GM18858 (cell line): ENCODE results near the gene CRKL.
"Not testable (repeated sequence)": the region's sequence is repeated elsewhere in the genome, so short reads cannot be mapped to it uniquely, and the experiment has no call there.

Experiments used
- ATAC-seq: cut with Tn5 transposase; IDR thresholded peaks from one replicate; pipeline ENCODE4 v1.9.1; 2021; ENCODE audit not compliant: unreplicated experiment

CRKL gene

DNA sequence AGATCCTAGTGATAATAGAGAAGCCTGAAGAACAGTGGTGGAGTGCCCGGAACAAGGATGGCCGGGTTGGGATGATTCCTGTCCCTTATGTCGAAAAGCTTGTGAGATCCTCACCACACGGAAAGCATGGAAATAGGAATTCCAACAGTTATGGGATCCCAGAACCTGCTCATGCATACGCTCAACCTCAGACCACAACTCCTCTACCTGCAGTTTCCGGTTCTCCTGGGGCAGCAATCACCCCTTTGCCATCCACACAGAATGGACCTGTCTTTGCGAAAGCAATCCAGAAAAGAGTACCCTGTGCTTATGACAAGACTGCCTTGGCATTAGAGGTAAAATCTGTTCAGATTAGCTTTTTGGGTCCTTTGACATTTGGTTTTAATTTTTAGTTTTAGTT is 16.7 kb downstream of the CRKL start:
- ATAC-seq, result no peak

DNA sequence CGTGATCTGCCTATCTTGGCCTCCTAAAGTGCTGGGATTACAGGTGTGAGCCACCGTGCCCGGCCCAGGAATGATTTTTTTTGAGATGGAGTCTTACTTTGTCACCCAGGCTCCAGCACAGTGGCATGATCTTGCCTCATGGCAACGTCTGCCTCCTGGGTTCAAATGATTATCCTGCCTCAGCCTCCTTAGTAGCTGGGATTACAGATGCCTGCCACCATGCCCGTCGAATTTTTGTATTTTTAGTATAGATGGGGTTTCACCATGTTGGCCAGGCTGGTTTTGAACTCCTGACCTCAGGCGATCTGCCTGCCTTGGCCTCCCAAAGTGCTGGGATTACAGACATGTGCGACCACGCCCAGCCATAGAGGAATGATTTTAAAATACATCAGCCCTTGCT is 17.8 kb downstream of the CRKL start:
- ATAC-seq, result not testable (repeated sequence)

DNA sequence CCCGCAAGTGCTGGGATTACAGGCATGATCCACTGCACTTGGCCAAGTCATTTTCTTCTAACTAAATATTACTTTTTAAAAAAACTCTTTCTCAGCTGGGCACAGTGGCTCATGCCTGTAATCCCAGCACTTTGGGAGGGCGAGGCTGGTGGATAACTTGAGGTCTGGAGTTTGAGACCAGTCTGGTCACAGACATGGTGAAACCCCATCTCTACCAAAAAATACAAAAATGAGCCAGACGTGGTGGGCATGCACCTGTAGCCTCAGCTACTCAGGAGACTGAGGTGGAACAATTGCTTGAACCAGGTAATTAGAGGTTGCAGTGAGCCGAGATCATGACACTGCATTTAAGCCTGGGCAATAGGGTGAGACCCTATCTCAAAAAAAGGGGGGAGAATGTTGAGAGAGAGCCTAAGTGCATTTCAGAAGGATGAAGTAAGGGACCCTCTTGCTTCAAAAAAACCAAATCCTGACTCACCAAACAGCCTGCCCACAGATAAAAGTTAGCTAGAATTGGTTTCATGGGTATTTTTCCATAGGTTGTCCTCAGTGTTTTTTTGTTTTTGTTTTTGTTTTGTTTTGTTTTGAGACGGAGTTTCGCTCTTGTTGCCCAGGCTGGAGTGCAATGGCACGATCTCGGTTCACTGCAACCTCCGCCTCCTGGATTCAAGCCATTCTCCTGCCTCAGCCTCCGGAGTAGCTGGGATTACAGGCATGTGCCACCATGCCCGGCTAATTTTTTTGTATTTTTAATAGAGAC is 18.8 kb downstream of the CRKL start:
- not testable (repeated sequence) for ATAC-seq

DNA sequence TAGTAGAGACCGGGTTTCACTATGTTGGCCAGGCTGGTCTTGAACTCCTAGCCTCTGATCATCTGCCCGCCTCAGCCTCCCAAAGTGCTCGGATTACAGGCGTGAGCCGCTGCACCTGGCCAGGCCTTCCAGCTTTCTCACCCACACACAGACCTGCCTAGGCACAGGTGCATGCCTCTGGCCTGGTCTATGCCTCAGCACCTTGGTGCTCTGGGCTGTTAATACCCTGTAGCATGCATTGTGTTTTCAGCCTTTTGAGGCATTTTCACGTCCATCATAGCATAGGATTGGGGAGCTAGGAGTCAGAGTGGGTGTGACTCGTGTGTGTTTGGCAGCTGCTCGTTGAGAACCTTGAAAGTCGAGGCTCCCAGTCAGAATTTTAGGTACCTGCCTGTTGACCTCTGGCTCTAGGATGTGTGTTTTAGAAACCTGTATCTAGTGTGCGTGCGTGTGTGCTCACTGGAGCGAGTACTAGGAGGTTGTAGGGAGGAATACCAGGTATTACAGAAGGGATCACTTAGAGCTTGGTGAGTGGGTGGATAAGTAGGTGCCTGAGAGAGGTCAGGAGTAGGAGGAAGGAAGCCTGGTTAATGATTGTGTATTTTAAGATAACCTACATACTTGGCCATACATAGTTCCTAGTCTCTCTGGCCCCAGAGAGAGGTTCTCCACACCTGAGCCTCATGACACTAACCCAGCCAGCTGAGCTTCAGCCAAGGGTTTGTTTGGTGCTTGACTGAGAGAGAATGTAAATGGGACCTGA is 20.0 kb downstream of the CRKL start:
- no peak for ATAC-seq

DNA sequence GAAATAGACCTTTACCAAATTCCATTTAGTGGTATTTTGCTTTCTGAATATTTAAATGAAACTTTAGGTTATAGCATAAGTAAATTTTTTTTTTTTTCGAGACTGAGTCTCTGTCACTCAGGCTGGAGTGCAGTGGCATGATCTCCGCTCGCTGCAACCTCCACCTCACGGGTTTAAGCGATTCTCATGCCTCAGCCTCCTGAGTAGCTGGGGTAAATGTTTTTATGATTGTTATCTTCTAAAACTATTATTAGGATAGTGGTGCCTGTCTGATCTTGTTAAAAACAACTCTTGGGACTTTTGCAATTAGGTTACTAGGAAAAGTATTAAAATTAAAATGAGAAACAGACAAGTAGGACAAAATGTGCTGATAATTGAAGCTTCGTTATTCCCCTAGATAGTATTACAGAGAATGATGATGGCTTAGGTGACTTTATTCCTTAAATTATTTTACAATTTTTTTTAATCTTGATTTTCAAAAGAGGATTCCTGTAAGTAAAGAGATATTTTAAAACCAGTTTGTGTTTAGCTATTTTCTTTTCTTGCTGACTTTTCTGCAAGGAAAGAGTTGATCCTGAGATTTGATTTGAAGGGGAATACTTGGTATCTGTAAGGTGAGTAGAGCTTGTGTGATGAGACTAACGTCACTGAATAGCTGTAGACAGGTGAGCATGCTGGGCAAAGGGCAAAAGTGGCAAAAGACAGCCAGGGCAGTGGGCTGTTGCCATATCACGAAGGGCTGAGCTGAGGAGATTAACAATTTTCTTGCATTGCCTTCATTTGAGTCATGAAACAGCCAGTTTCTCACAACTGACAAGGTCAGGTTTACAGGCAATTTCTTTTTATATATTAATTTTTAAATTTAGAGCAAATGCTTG is 20.8 kb downstream of the CRKL start:
- no peak for ATAC-seq

DNA sequence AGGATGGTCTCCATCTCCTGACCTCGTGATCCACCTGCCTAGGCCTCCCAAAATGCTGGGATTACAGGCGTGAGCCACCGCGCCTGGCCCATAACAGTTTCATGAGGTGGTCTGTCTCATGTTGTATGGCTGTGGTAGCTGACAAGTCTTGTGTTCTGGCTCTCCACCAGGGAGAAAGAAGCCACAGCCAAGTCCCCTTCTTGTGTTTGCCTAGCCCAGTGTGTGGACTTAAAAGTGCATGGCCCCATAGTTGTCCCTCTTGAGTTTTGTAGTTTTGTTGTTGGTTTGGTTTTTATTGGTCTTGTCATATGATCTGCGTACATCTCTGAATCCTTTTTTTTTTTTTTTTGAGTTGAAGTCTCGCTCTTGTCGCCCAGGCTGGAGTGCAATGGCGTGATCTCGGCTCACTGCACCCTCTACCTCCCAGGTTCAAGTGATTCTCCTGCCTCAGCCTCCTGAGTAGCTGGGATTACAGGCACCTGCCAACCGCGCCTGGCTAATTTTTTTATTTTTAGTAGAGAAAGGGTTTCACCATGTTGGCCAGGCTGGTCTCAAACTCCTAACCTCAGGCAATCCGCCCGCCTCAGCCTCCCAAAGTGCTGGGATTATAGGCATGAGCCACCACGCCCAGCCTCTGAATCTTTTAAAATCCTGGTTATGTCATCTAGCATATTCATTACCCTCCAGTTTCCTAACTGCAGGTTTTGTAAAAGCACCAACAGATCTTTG is 22.4 kb downstream of the CRKL start:
- not testable (repeated sequence) for ATAC-seq

DNA sequence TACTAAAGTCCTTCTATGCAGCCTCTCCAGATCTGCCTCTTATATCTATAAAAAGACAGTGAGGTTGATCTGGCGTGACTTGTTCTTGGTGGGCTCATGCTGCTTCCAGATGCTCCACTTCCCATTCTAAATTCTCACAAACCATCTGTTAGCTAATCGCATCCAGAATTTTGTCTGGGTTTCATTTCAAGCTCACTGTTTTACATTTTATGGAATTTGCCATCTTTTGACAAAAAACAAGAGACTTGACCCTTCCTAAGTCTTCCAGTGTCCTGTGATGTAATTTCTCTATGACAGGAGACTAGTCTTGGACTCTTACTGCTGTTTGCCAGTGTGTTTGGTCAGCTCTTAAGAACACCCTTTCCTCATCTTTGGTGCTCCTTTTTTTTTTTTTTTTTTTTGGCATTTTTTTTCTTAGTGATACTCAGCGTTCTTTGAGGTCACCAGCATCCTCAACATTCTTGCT is 23.0 kb downstream of the CRKL start:
- no peak for ATAC-seq

DNA sequence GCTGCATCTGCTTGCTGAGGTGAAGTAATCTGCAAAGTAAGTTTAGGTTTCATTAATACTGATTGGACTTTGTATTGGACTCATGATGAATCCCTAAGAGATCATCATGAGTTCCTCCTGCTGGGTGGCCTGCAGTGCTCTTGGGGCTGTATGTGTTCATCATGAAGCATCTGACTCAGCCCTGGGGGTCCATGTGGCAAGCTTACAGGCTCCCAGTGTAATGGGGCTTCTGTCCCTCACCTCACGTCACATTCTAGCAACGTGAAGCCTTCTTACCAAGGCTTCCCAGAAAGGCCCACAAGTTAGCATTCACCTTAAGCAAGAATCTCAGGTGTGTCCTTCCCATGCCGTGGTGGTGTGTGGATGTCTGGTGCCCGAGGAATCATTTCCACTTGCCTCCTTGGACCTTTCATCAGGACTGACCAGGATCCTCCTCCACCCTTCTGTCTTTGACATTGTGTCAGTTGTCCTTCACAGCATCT is 23.7 kb downstream of the CRKL start:
- no peak for ATAC-seq

DNA sequence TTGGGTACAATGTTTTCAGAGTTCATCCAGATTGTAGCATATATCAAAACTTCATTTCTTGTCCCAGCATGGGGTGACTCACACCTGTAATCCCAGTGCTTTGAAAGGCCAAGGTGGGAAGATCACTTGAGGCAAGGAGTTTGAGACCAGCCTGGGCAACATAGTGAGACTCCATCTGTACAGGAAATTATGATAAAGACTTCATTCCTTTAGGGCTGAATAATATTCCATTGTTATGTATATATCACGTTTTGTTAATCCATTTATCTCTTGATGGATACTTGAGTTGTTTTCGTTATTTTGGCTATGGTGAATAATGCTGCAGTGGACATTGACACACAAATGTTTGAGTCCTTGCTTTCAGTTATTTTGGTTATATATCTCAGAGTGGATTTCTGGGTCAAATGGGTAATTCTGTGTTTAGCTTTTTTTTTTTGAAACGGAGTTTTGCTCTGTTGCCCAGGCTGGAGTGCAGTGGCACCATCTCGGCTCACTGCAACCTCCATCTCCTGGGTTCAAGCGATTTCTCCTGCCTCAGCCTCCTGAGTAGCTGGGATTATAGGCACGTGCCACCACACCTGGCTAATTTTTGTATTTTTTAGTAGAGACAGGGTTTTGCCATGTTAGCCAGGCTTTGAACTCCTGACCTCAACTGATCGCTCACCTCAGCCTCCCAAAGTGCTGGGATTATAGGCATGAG is 25.1 kb downstream of the CRKL start:
- ATAC-seq, result not testable (repeated sequence)

DNA sequence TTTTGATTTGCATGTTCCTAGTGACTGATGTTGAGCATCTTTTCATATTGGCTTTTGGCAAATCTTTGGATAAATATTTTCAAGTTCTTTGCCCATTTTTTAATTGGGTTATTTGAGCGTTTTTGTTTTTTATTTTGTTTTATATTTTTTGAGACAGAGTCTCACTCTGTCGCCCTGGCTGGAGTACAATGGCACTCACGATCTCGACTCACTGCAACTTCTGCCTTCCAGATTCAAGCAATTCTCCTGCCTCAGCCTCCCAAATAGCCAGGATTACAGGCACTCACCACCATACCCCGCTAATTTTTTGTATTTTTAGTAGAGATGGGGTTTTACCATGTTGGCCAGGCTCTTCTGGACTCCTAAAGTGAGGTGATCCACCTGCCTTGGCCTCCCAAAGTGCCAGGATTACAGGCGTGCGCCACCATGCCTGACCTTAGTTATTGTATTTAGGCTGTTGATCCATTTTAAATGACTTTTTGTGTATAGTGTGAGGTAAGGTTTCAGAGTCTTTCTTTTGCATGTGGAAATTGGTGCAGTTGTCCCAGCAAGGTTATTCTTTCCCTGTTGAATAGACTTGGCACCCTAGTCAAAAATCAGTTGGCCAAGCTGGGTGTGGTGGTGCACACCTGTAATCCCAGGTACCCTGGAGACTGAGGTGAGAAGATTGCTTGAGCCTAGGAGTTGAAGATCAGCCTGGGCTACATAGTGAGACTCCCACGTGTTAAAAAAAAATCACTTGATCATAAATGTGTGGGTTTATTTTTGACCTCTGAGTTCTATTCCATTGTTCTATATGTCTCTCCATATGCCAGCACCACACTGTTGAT is 26.1 kb downstream of the CRKL start:
- ATAC-seq, result no peak

DNA sequence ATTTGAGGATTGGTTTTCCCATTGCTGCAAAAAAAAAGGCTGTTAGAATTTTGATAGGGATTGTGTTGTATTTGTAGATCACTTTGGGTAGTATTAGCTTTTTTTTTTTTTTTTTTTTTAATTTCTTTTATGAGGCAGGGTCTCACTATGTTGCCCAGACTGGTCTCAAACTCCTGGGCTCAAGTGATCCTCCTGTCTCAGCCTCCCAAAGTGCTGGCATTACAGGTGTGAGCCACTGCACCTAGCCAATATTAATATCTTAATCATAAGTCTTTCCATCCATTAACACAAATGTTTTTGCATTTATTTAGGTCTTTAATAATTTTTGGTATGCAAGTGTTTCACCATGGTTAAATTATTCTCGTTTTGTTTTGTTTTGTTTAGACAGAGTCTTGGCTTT is 26.8 kb downstream of the CRKL start:
- no peak for ATAC-seq

DNA sequence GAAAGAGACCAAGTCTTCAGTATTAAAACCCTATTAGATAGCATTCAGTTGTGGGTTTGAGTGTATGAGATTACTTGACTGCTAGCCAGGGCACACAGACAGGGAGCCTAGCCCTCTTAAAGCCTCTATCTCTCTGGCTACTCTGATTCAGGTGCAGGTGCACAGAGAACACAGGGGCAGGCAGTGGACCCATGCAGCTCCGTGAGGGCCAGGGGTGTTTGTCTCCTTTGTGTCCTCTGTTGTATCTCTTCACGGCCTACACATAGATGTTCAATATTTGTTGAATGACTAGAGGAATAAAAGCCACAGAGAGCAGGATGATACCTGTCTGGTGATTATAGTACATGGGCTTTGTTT is 28.3 kb downstream of the CRKL start:
- ATAC-seq, result no peak

DNA sequence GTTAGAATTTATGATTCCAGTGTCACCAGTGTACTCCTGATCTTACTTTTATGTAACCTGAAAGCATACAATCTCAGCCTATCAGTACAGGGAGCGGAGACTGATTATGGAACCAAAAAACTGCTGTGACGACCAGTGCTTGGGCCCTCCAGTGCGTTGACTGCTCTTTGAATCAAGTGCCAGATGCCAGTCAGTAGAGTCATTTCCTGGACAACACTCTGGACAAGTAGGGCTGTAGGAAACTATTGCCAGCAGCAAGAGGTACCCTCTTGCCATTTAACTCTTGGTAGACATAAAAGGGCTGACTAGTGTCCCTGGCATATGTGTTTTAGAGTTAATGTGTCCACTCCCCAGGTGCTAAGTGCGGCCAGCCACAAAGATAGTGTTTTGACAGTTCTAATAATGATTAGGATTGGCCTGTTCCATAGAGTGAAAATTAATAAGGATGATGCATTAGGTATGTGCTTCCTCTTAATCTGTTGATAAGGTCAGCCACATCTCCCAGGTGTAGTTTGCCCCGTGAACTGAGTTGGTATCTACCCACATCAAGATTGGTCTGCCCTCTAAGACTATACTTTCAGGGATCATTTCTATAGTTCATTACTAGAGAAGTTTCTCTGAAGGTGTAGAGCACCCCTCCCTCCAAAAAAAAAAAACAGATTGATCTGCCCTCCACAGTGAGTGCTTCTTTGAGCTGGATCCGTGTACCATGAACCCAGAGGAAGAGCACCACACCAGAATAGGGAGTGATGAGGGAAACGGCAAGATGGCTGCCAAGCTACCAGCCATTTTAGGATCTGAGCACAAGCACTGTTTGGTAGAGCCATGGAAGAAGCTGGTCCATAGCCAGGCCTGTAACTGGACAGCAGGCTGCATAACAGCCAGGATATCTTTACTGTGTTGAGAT is 29.1 kb downstream of the CRKL start:
- ATAC-seq, result no peak

DNA sequence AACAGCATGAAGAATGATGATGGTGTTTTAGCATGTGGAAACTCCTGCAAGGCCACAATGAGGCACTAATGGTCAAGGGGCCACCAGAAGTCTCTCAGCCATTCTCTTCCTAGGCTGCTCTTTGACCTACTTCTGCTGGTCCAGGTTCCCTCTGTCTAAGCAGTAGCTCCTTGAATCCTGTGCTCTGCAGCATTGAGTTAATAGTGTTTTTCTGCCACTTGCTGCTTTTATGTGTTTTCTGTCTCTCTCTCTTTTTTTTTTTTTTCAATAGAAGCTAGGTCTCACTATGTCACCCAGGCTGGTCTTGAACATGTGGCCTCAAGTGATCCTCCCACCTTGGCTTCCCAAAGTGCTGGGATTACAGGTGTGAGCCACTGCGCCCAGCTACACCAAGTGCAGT is 29.8 kb downstream of the CRKL start:
- ATAC-seq, result no peak

DNA sequence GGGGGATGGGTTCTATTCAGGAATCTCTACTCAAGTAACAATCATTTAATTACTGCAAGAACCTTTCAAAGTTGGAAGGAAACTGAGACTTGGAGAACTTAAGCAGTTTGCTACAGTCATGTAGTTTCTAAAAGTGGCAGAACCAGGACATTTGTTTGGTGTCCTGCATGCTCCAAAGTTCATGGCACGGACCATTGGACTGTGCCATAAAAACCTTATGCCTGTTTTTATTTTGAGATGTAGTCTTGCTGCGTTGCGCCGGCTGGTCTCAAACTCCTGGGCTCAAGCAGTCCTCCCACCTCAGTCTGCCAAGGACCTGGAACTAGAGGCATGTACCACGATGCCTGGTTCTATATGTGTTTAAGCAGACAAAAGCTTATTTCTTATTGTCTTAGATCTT is 31.2 kb downstream of the CRKL start:
- no peak for ATAC-seq

DNA sequence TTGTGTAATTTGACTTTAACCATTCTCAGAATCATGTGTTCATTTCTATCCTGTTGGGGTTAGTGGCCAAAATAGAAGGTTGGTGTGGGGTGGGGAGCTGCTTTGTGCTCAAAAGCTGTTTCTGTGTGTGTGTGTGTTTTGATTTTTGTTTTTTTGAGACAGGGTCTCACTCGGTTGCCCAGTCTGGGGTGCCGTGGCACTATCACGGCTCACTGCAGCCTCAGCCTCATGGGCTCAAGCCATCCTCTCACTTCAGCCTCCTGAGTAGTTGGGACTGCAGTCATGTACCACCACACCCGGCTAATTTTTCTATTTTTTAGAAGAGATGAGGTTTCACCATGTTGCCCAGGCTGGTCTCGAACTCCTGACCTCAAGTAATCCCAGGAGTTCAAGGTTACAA is 31.8 kb downstream of the CRKL start:
- no peak for ATAC-seq

DNA sequence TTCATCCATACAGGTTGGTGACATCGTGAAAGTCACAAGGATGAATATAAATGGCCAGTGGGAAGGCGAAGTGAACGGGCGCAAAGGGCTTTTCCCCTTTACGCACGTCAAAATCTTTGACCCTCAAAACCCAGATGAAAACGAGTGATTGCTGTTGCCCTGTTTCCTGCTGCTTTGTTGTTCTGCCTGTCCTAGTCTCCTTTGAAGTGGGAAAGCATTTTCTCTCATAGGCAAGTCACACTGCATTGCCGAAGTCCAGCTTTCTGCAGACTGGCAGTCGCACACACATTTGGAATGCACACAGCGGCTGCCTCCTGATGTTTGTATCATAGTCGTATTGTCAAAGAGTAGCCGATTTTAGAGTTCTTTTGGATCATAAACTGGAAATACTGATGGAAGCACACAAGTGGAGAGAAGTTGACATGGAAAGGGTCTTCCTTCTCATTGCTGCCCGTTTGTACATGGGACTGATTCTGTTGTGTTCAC is 32.5 kb downstream of the CRKL start:
- ATAC-seq, result no peak
